GM12878 (cell line): ENCODE measurements around the gene BCAS3. TPM values are rescaled to one million over a fixed set of nuclear protein-coding genes. Genes with fewer than 3 reads are reported as not detected.
"Not testable (repeated sequence)": the region's sequence is repeated elsewhere in the genome, so short reads cannot be mapped to it uniquely, and the experiment has no call there.

Experiments
- ATAC-seq: fragments of 200-7000 bp; cut with Tn5 transposase; 3 replicates; pipeline ENCODE4 v1.9.1; 2020; ENCODE audit warnings: mild to moderate bottlenecking, moderate library complexity
- BruUV-seq: library from RNA; stranded (reverse); fragments of 400-500 nt; replicated peaks from 2 replicates; lab custom pipeline; 2021; lab: Mats Ljungman, UMichigan
- CTCF ChIA-PET: fragments of 300-600 bp; sonication (Branson Sonifier 250); formaldehyde crosslinking; extraction: SDS; loops from one replicate; lab custom pipeline; 2021; ENCODE audit warnings: inconsistent platforms; lab: Yijun Ruan, JAX
- POLR2A ChIA-PET: fragments of 350-600 bp; formaldehyde crosslinking; extraction: SDS; loops from one replicate; lab custom pipeline; 2021; ENCODE audit warnings: inconsistent platforms; lab: Charles Lee
- RAD21 ChIA-PET: fragments of 300-600 bp; sonication (Branson Sonifier 250); formaldehyde crosslinking; loops from one replicate; lab custom pipeline; 2023; ENCODE audit warnings: antibody characterized with exemption; ENCODE audit not compliant: unreplicated experiment; lab: Charles Lee
- SMC1A ChIA-PET: fragments of 300-600 bp; sonication (Branson Sonifier 250); formaldehyde crosslinking; loops from one replicate; lab custom pipeline; 2023; ENCODE audit not compliant: unreplicated experiment, uncharacterized antibody; lab: Charles Lee
- DNase-seq: peaks from one replicate; pipeline ENCODE4 v3.0.0-alpha.2; 2011; ENCODE audit warnings: low read depth, low spot score
- FAIRE-seq: peaks from 3 replicates; lab custom pipeline; 2011; peaks lifted over from hg19 to GRCh38; lab: Jason Lieb, UNC
- H2AFZ ChIP-seq: 2 replicates; pipeline ENCODE4 v1.6.0; 2011; ENCODE audit warnings: low read depth, low read length, control low read depth; ENCODE audit not compliant: control insufficient read depth
- H3K27ac ChIP-seq: 2 replicates; pipeline ENCODE4 v1.5.1; 2011; ENCODE audit warnings: control low read depth; ENCODE audit not compliant: control insufficient read depth, insufficient read depth
- H3K27me3 ChIP-seq, 2 experiments: replicated peaks in 1 of 2; 2 replicates each; pipeline versions ENCODE4 v1.6.0 to v1.6.1; 2011; ENCODE audit warnings: low read length in 1 of 2; ENCODE audit not compliant: control insufficient read depth in 2 of 2, insufficient read depth in 2 of 2
- H3K36me3 ChIP-seq, 2 experiments: 2 replicates each; pipeline ENCODE4 v1.5.1; 2011; ENCODE audit warnings: low read length in 1 of 2; ENCODE audit not compliant: control insufficient read depth in 2 of 2, insufficient read depth in 2 of 2
- H3K4me1 ChIP-seq: 2 replicates; pipeline ENCODE4 v1.6.1; 2011; ENCODE audit warnings: mild to moderate bottlenecking, low read length, moderate library complexity, mixed read lengths; ENCODE audit not compliant: control insufficient read depth, insufficient read depth
- H3K4me2 ChIP-seq: 2 replicates; pipeline ENCODE4 v1.6.0; 2011; ENCODE audit warnings: control low read depth; ENCODE audit not compliant: control insufficient read depth, insufficient read depth
- H3K4me3 ChIP-seq: fragments of 200-600 bp; sonication (generic); 2 replicates; pipeline ENCODE4 v1.5.1; 2016
- H3K79me2 ChIP-seq: 2 replicates; pipeline ENCODE4 v1.6.0; 2011; ENCODE audit warnings: low read length; ENCODE audit not compliant: control insufficient read depth, insufficient read depth
- H3K9ac ChIP-seq: 2 replicates; pipeline ENCODE4 v1.8.0; 2011; ENCODE audit warnings: low read length, control low read depth, mixed read lengths; ENCODE audit not compliant: control insufficient read depth, insufficient read depth
- H3K9me3 ChIP-seq: replicated peaks from 3 replicates; pipeline ENCODE4 v1.5.1; 2011; ENCODE audit warnings: mild to moderate bottlenecking, low read length; ENCODE audit not compliant: control insufficient read depth, insufficient read depth
- H4K20me1 ChIP-seq: 2 replicates; pipeline ENCODE4 v1.6.0; 2011; ENCODE audit not compliant: control insufficient read depth, insufficient read depth
- BRCA1 ChIP-seq: IDR thresholded peaks from 2 replicates; pipeline ENCODE4 v1.6.1; 2011; ENCODE audit warnings: low read depth, low read length, improper control_type of control experiment
- RFX5 ChIP-seq: IDR thresholded peaks from 2 replicates; pipeline ENCODE4 v1.6.1; 2011; ENCODE audit warnings: low read depth, low read length, improper control_type of control experiment
- whole genome bisulfite sequencing: methylation state at CpG from one replicate; pipeline ENCODE4 v1.1.6; 2016; ENCODE audit warnings: low lambda C conversion rate; ENCODE audit not compliant: insufficient replicate concordance, insufficient coverage; ENCODE audit errors: missing lambda C conversion rate; 5-methylcytosine and 5-hydroxymethylcytosine counted together
- in situ Hi-C: fragments of 300-500 bp; cut with MboI; formaldehyde crosslinking; loops from 9 replicates; pipeline ENCODE4 v1.14.3; 2018; ENCODE audit warnings: mixed read lengths
- intact Hi-C: fragments of 100-400 bp; cut with micrococcal nuclease; formaldehyde crosslinking; loops from one replicate; pipeline ENCODE4 v1.14.2; 2022; ENCODE audit not compliant: unreplicated experiment
- polyA plus RNA-seq, 11 experiments: library from polyadenylated mRNA; depleted of rRNA in 4 of 11; unstranded in 6 of 11; stranded (reverse) in 5 of 11; fragments of >200 nt; fragmentation: Nextera tagmentation in 4 of 11; fragmentation: Illumina TruSeq in 1 of 11; extraction: Ambion mirVana in 4 of 11; extraction: Trizol in 1 of 11; gene quantifications; 1 replicate in 1 of 11; 2 replicates in 10 of 11; pipeline versions ENCODE4 v1.2.1 to v1.2.3, GENCODE V29; 2011 to 2016; ENCODE audit warnings: inconsistent platforms in 2 of 11, missing spikeins in 2 of 11, low read depth in 1 of 11
- total RNA-seq, 4 experiments: library from RNA; depleted of rRNA in 3 of 4; stranded (reverse); fragments of >200 nt in 3 of 4; fragmentation: Illumina TruSeq in 1 of 4; extraction: Trizol in 1 of 4; gene quantifications; 2 replicates each; pipeline versions ENCODE4 v1.2.1 to v1.2.3, GENCODE V29; 2013 to 2021

The BCAS3 gene
- total and polyA plus RNA-seq, 10 of the 15 experiments (the other 5 are each of a cell fraction or from before 2014, with no cell fraction given) = 2.1 to 11.0 (median 6.6) TPM

DNA sequence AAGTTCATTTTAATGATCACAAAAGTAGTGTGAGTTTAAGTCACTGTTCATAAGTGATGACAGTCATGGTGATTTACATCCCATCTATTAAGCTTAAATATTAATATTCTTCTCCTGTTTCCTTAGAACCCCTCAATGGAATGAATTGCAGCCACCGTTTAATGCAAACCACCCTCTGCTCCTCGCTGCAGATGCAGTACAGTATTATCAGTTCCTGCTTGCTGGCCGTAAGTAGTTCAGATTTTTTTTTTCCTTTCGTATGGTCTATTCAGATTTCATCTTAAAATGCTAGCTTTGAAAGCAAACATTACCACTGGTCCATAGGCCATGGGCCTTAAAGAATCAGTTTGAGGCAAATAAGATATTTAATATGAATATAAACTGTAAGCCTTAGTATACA is 363.0 kb downstream of the BCAS3 start:
- Histone ChIP-seq H3K9ac (no peak overlapping the region), H3K36me3 (no peaks in the 10 kb centered on the region), H3K4me2 (no peak overlapping the region), H3K27me3 (no peaks in the 10 kb centered on the region), H2AFZ (no peak overlapping the region), H4K20me1 (no peaks in the 10 kb centered on the region), H3K27ac (no peak overlapping the region), H3K9me3 (no peaks in the 10 kb centered on the region), H3K4me1 (no peaks in the 10 kb centered on the region), H3K79me2 (no peaks in the 10 kb centered on the region), H3K4me3 (no peak overlapping the region)
- no peak for FAIRE-seq
- in situ Hi-C loops = no loop called here
- 97% methylated on average over 4 of the region's 4 CpGs for WGBS
- no peak for TF ChIP-seq BRCA1
- no peak for TF ChIP-seq RFX5
- CTCF ChIA-PET = no interaction called here
- SMC1A ChIA-PET = interaction anchor here (0.9 to 1.8 kb wide), 5 partner anchors 8 to 102 kb away, joined by 3 to 6 read pairs (median 3); no protein-coding TSS in a partner anchor
- no peak for DNase-seq
- RAD21 ChIA-PET = interaction anchor here (1.7 kb wide), 1 partner anchor 12 kb away, joined by 3 read pairs; no protein-coding TSS in a partner anchor
- ATAC-seq = no peak
- no TSS peak for BruUV-seq
- POLR2A ChIA-PET = no interaction called here
- intact Hi-C loops = no loop called here

DNA sequence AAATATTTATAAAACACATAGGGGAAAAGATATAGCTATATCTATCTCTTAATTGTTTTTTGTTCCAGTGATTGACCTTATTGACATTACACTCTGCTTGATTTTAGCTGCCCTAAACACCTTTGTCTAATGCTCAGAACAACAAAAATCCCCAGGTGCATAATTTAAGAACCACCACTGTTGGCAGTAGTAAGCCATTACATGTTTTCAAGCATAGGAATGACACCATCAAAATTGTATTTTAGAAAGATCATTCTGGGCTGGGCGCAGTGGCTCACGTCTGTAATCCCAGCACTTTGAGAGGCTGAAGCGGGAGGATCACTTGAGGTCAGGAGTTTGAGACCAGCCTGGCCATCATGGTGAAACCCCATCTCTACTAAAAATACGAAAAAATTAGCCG is 364.7 kb downstream of the BCAS3 start:
- H3K9ac ChIP-seq, ATAC-seq, H3K4me3 ChIP-seq, SMC1A ChIA-PET, BruUV-seq, H3K27ac ChIP-seq, H4K20me1 ChIP-seq, H3K36me3 ChIP-seq, POLR2A ChIA-PET, H3K4me1 ChIP-seq, in situ Hi-C loops, H2AFZ ChIP-seq, DNase-seq, H3K9me3 ChIP-seq, H3K79me2 ChIP-seq, FAIRE-seq, H3K27me3 ChIP-seq, intact Hi-C loops, H3K4me2 ChIP-seq: not testable (repeated sequence)
- CTCF ChIA-PET = interaction anchor here (0.9 kb wide), 1 partner anchor 22 kb away, joined by 5 read pairs; no protein-coding TSS in a partner anchor
- WGBS = 81% methylated on average over 5 of the region's 5 CpGs
- RAD21 ChIA-PET = interaction anchor here (0.6 kb wide), 1 partner anchor 9 kb away, joined by 4 read pairs; no protein-coding TSS in a partner anchor
